Liver (tissue), 2 donors: ENCODE data around the gene RHAG.
"Not testable (repeated sequence)": the region's sequence is repeated elsewhere in the genome, so short reads cannot be mapped to it uniquely, and the experiment has no call there.

ENCODE experiments used
- CTCF ChIP-seq: fragments of 150-350 bp; IDR thresholded peaks from 2 replicates; pipeline ENCODE4 v1.5.1; 2017; ENCODE audit warnings: improper control_type of control experiment, low read depth, low read length; ENCODE audit not compliant: missing input control
- YY1 ChIP-seq: IDR thresholded peaks from 2 replicates; pipeline ENCODE4 v1.6.1; 2016; ENCODE audit warnings: antibody characterized with exemption, mild to moderate bottlenecking
- donor health status: healthy.

- not testable (repeated sequence) for TF ChIP-seq YY1, CTCF
These were observed 7.1 kb downstream of the RHAG start for GRCh38 chr6:49629485-49630088.
